ENCODE data around the gene RACGAP1.

- no peak for TF ChIP-seq CTCF (IDR thresholded peaks at IDR 0.05; ENCODE audit: poor library complexity, severe bottlenecking)
- no peak for TF ChIP-seq EZH2 (IDR thresholded peaks at IDR 0.05; ENCODE audit: borderline replicate concordance, insufficient read depth, low read length, poor library complexity, severe bottlenecking)
- no peak for TF ChIP-seq REST (IDR thresholded peaks at IDR 0.05; ENCODE audit: borderline replicate concordance)
- TF ChIP-seq EP300 (conservative IDR thresholded peaks at IDR 0.05; ENCODE audit: poor library complexity, severe bottlenecking): no peak
- TF ChIP-seq MXI1 (conservative IDR thresholded peaks at IDR 0.05; ENCODE audit: poor library complexity, severe bottlenecking): no peak
- no peak for TF ChIP-seq SMC3 (conservative IDR thresholded peaks at IDR 0.05; ENCODE audit: poor library complexity)
- TF ChIP-seq RAD21 (conservative IDR thresholded peaks at IDR 0.05): no peak
- TF ChIP-seq TAF1 (IDR thresholded peaks at IDR 0.05; ENCODE audit: low read depth): no peak
Measured at GRCh38 chr12:49960474-49961110, 64.7 kb downstream of the RACGAP1 start.

All from neural cell (in vitro differentiated cells).